Upper lobe of left lung (tissue), 4 donors: ENCODE measurements around the gene SYNGAP1.

Source experiments
- CTCF ChIP-seq, 6 experiments: fragments of 450-650 bp in 4 of 6; fragments of 200-600 bp in 2 of 6; sonication (generic) in 2 of 6; IDR thresholded peaks; one replicate each; pipeline ENCODE4 v1.5.1; 2016 to 2019; ENCODE audit warnings: antibody characterized with exemption in 6 of 6
- EP300 ChIP-seq, 4 donors: sonication (generic); formaldehyde crosslinking; IDR thresholded peaks; one replicate each; pipeline ENCODE4 v1.5.1; 2017; ENCODE audit warnings: antibody characterized with exemption in 4 of 4, control low read depth in 2 of 4

- TF ChIP-seq CTCF (IDR thresholded peaks at IDR 0.05) (no peak), EP300 (IDR thresholded peaks at IDR 0.05) (no peak)
These were observed 70.3 kb downstream of the SYNGAP1 start for GRCh38 chr6:33490198-33490597.
